ENCODE results near the gene SLC39A11. TPM values are rescaled to one million over a fixed set of nuclear protein-coding genes. Genes with fewer than 3 reads are reported as not detected.

The SLC39A11 gene
- total and polyA plus RNA-seq, 3 donors from 2014 or later = 11.4 to 18.6 (median 18.0) TPM

DNA sequence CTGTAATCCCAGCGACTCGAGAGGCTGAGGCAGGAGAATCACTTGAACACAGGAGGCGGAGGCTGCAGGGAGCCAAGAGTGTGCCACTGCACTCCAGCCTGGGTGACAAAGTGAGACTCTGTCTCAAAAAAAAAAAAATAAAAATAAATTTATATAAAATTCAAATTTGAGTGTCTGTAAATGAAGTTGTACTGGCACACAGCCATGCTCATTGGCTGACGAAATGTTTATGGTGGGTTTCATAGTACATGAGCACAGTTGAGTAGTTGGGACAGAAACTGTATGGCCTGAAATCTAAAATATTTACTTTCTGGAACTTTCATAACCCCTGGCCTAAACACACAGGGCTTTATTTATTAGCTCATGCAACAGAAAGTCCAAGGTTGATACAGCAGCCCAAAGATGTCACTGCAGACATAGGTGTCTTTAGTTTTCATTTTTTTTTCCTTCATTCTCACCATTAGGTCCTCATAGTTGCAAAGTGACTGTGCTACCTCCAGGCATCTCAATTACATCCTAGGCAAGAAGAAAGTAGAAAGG is 355.3 kb downstream of the SLC39A11 start:
- no peaks in the 10 kb centered on the region for H3K36me3 ChIP-seq (ENCODE audit: low read depth, missing control alignments)
- H3K27me3 ChIP-seq = no peaks in the 10 kb centered on the region
- no peaks in the 10 kb centered on the region for H3K4me1 ChIP-seq
- no peak for DNase-seq
- H3K27ac ChIP-seq = no peak overlapping the region
- 94 to 97% methylated on average over 4 of the region's 4 CpGs for WGBS, 2 donors
- no peak overlapping the region for H3K4me3 ChIP-seq
- H3K9me3 ChIP-seq = no peaks in the 10 kb centered on the region
- intact Hi-C loops (cut with DNase I; ENCODE audit: low total_unique reads) = no loop called here
- TF ChIP-seq CTCF (IDR thresholded peaks at IDR 0.05) (no peak), POLR2A (IDR thresholded peaks at IDR 0.05) (no peak)

- H3K9me3 ChIP-seq = no peaks in the 10 kb centered on the region
- no peak for DNase-seq
- no peaks in the 10 kb centered on the region for H3K27me3 ChIP-seq
- H3K36me3 ChIP-seq (ENCODE audit: low read depth, missing control alignments) = no peaks in the 10 kb centered on the region
- H3K4me1 ChIP-seq = no peaks in the 10 kb centered on the region
- TF ChIP-seq CTCF (IDR thresholded peaks at IDR 0.05) = no peak
- TF ChIP-seq POLR2A (IDR thresholded peaks at IDR 0.05) = no peak
- 89 to 93% methylated on average over 8 of the region's 8 CpGs for WGBS, 2 donors
- intact Hi-C loops (cut with DNase I; ENCODE audit: low total_unique reads) = no loop called here
- H3K27ac ChIP-seq = no peak overlapping the region
- no peak overlapping the region for H3K4me3 ChIP-seq
These were observed 356.9 kb downstream of the SLC39A11 start for GRCh38 chr17:72735592-72735991.

- Histone ChIP-seq H3K27me3 (no peaks in the 10 kb centered on the region), H3K36me3 (ENCODE audit: low read depth, missing control alignments) (no peaks in the 10 kb centered on the region), H3K4me3 (no peak overlapping the region), H3K27ac (no peak overlapping the region), H3K9me3 (no peaks in the 10 kb centered on the region), H3K4me1 (no peaks in the 10 kb centered on the region)
- intact Hi-C loops (cut with DNase I; ENCODE audit: low total_unique reads) = no loop called here
- 90 to 95% methylated on average over 10 of the region's 10 CpGs for WGBS, 2 donors
- TF ChIP-seq CTCF (IDR thresholded peaks at IDR 0.05) (no peak), POLR2A (IDR thresholded peaks at IDR 0.05) (no peak)
- no peak for DNase-seq
These were observed 357.4 kb downstream of the SLC39A11 start for GRCh38 chr17:72735048-72735447.

GRCh38 chr17:72734613-72735012 is 357.9 kb downstream of the SLC39A11 start:
- 86 to 91% methylated on average over 8 to 10 of the region's 10 CpGs for WGBS, 2 donors
- H3K9me3 ChIP-seq = no peaks in the 10 kb centered on the region
- no peak overlapping the region for H3K27ac ChIP-seq
- H3K4me1 ChIP-seq = no peaks in the 10 kb centered on the region
- DNase-seq = no peak
- no peaks in the 10 kb centered on the region for H3K36me3 ChIP-seq (ENCODE audit: low read depth, missing control alignments)
- no peaks in the 10 kb centered on the region for H3K27me3 ChIP-seq
- intact Hi-C loops (cut with DNase I; ENCODE audit: low total_unique reads) = no loop called here
- TF ChIP-seq POLR2A (IDR thresholded peaks at IDR 0.05) (no peak), CTCF (IDR thresholded peaks at IDR 0.05) (no peak)
- H3K4me3 ChIP-seq = no peak overlapping the region

DNA sequence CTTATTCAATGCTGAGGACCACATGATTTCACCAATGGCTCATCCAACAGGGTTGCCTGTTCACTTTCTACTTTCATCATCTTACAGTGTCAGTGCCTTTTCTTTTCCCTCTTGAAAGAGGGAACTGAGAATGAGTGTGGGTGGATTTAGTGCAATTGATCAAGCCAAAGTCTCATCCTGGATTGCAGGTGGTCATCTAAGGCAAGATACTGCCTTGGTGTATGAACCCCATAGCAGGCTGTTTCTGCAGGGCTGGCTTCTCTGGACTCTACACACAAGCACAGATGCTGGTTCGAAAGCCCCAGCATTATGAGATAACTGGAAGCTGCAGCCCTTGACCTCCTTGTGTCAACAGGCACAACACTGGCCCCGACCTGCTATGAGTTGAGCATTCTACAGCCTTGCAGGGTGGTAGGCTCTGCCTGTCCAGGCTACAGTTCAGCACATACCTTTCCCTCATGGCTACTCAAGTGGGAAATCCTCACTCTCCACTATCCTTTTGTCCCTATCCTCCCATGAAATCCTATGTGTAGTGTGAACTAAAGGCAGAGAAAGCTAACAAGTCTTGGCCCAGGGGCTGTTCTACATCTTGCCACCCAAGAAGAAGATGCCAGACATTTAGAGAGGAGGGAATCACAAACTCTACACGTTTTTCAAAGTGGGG is 358.7 kb downstream of the SLC39A11 start:
- intact Hi-C loops (cut with DNase I; ENCODE audit: low total_unique reads) = no loop called here
- no peak overlapping the region for H3K27ac ChIP-seq
- H3K4me3 ChIP-seq = no peak overlapping the region
- DNase-seq = no peak
- H3K4me1 ChIP-seq = no peaks in the 10 kb centered on the region
- no peaks in the 10 kb centered on the region for H3K36me3 ChIP-seq (ENCODE audit: low read depth, missing control alignments)
- WGBS, 2 donors = 76% methylated on average over 3 of the region's 3 CpGs
- H3K9me3 ChIP-seq = no peaks in the 10 kb centered on the region
- TF ChIP-seq POLR2A (IDR thresholded peaks at IDR 0.05) (no peak), CTCF (IDR thresholded peaks at IDR 0.05) (no peak)
- H3K27me3 ChIP-seq = no peaks in the 10 kb centered on the region

Data from testis (tissue), 3 donors.